ENCODE data around the gene SDHAF2. TPM values are rescaled to one million over a fixed set of nuclear protein-coding genes. Genes with fewer than 3 reads are reported as not detected.

SDHAF2 gene
- total and polyA plus RNA-seq, 2 of the 13 experiments (the other 11 are each of a cell fraction or from before 2014, with no cell fraction given): 44.2 to 70.4 TPM

- TF ChIP-seq, protein P1, sequence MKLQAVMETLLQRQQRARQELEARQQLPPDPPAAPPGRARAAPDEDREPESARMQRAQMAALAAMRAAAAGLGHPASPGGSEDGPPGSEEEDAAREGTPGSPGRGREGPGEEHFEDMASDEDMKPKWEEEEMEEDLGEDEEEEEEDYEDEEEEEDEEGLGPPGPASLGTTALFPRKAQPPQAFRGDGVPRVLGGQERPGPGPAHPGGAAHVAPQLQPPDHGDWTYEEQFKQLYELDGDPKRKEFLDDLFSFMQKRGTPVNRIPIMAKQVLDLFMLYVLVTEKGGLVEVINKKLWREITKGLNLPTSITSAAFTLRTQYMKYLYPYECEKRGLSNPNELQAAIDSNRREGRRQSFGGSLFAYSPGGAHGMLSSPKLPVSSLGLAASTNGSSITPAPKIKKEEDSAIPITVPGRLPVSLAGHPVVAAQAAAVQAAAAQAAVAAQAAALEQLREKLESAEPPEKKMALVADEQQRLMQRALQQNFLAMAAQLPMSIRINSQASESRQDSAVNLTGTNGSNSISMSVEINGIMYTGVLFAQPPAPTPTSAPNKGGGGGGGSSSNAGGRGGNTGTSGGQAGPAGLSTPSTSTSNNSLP (IDR thresholded peaks at IDR 0.05; ENCODE audit: low read depth, low read length): no peak
- TF ChIP-seq CREM (IDR thresholded peaks at IDR 0.05) (peak; percentile 55), CREM (CRISPR knock-in tag; IDR thresholded peaks at IDR 0.05) (no peak), ZNF225 (CRISPR knock-in tag; IDR thresholded peaks at IDR 0.05) (no peak), JDP2 (CRISPR knock-in tag; IDR thresholded peaks at IDR 0.05; ENCODE audit: borderline replicate concordance) (no peak), ZNF124 (CRISPR knock-in tag; IDR thresholded peaks at IDR 0.05) (no peak), AKAP8 (CRISPR knock-in tag; IDR thresholded peaks at IDR 0.05) (no peak), SP140L (CRISPR knock-in tag; IDR thresholded peaks at IDR 0.05; ENCODE audit: borderline replicate concordance) (no peak), ZFAT (CRISPR knock-in tag; conservative IDR thresholded peaks at IDR 0.05) (no peak), ZNF605 (CRISPR knock-in tag; IDR thresholded peaks at IDR 0.05) (peak; percentile 79), SMAD1 (CRISPR knock-in tag; IDR thresholded peaks at IDR 0.05; ENCODE audit: borderline replicate concordance, low read depth) (no peak), ATM (IDR thresholded peaks at IDR 0.05; ENCODE audit: borderline replicate concordance) (no peak), ZNF557 (CRISPR knock-in tag; IDR thresholded peaks at IDR 0.05) (no peak), YY1 (IDR thresholded peaks at IDR 0.05; ENCODE audit: insufficient read depth, insufficient replicate concordance, low read depth, low read length) (no peak), ZNF569 (CRISPR knock-in tag; IDR thresholded peaks at IDR 0.05; ENCODE audit: borderline replicate concordance) (no peak), NR2F2 (IDR thresholded peaks at IDR 0.05; ENCODE audit: borderline replicate concordance, low read depth) (no peak), NAIF1 (CRISPR knock-in tag; IDR thresholded peaks at IDR 0.05; ENCODE audit: borderline replicate concordance) (no peak), ARID2 (CRISPR knock-in tag; IDR thresholded peaks at IDR 0.05; ENCODE audit: borderline replicate concordance) (no peak), KAT2B (IDR thresholded peaks at IDR 0.05; ENCODE audit: borderline replicate concordance, low read depth, low read length) (no peak), ZNF737 (CRISPR knock-in tag; IDR thresholded peaks at IDR 0.05; ENCODE audit: borderline replicate concordance) (no peak), SCMH1 (CRISPR knock-in tag; IDR thresholded peaks at IDR 0.05; ENCODE audit: borderline replicate concordance) (no peak), HIVEP1 (CRISPR knock-in tag; IDR thresholded peaks at IDR 0.05) (0 out of 2 replicates have a peak, but pooled peaks have one; percentile 35), SALL2 (CRISPR knock-in tag; IDR thresholded peaks at IDR 0.05) (0 out of 2 replicates have a peak, but pooled peaks have one; percentile 65), ZFY (CRISPR knock-in tag; IDR thresholded peaks at IDR 0.05) (peak; percentile 63), TP53 (CRISPR knock-in tag; conservative IDR thresholded peaks at IDR 0.05) (no peak)
- TF ChIP-seq, protein P2, sequence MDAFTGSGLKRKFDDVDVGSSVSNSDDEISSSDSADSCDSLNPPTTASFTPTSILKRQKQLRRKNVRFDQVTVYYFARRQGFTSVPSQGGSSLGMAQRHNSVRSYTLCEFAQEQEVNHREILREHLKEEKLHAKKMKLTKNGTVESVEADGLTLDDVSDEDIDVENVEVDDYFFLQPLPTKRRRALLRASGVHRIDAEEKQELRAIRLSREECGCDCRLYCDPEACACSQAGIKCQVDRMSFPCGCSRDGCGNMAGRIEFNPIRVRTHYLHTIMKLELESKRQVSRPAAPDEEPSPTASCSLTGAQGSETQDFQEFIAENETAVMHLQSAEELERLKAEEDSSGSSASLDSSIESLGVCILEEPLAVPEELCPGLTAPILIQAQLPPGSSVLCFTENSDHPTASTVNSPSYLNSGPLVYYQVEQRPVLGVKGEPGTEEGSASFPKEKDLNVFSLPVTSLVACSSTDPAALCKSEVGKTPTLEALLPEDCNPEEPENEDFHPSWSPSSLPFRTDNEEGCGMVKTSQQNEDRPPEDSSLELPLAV (CRISPR knock-in tag; conservative IDR thresholded peaks at IDR 0.05; ENCODE audit: low read depth): no peak
- TF ChIP-seq, protein P3, sequence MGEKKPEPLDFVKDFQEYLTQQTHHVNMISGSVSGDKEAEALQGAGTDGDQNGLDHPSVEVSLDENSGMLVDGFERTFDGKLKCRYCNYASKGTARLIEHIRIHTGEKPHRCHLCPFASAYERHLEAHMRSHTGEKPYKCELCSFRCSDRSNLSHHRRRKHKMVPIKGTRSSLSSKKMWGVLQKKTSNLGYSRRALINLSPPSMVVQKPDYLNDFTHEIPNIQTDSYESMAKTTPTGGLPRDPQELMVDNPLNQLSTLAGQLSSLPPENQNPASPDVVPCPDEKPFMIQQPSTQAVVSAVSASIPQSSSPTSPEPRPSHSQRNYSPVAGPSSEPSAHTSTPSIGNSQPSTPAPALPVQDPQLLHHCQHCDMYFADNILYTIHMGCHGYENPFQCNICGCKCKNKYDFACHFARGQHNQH (CRISPR knock-in tag; IDR thresholded peaks at IDR 0.05): peak; percentile 43; the same call in 1 of the 2 replicates
- TF ChIP-seq, protein P4, sequence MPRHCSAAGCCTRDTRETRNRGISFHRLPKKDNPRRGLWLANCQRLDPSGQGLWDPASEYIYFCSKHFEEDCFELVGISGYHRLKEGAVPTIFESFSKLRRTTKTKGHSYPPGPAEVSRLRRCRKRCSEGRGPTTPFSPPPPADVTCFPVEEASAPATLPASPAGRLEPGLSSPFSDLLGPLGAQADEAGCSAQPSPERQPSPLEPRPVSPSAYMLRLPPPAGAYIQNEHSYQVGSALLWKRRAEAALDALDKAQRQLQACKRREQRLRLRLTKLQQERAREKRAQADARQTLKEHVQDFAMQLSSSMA (CRISPR knock-in tag; IDR thresholded peaks at IDR 0.05): no peak
Measured at GRCh38 chr11:61488651-61489291, 58.8 kb downstream of the SDHAF2 start (continued).
